WERI-Rb-1 (cell line): ENCODE results near the gene GADD45B.
"Not testable (repeated sequence)": the region's sequence is repeated elsewhere in the genome, so short reads cannot be mapped to it uniquely, and the experiment has no call there.

Experiments used
- DNase-seq: peaks from one replicate; pipeline ENCODE4 v3.0.0-alpha.2; 2020
- H3K27ac ChIP-seq: fragments of 250-450 bp; sonication (Bioruptor Pico); 2 replicates; pipeline ENCODE4 v1.5.1; 2020; ENCODE audit warnings: mild to moderate bottlenecking, moderate library complexity
- H3K27me3 ChIP-seq: fragments of 250-450 bp; sonication (Bioruptor Pico); 2 replicates; pipeline ENCODE4 v1.5.1; 2021; ENCODE audit warnings: mild to moderate bottlenecking, low read depth, moderate library complexity; ENCODE audit not compliant: insufficient read depth, severe bottlenecking
- H3K36me3 ChIP-seq: fragments of 250-450 bp; sonication (Bioruptor Pico); 2 replicates; pipeline ENCODE4 v1.5.1; 2020; ENCODE audit warnings: mild to moderate bottlenecking, moderate library complexity
- H3K4me3 ChIP-seq: 2 replicates; pipeline ENCODE4 v1.5.1; 2011; ENCODE audit warnings: low read depth, mild to moderate bottlenecking, control low read depth, low read length
- H3K9me3 ChIP-seq: fragments of 250-450 bp; sonication (Bioruptor Pico); 2 replicates; pipeline ENCODE4 v1.5.1; 2021; ENCODE audit warnings: mild to moderate bottlenecking, moderate library complexity; ENCODE audit not compliant: severe bottlenecking
- CTCF ChIP-seq: IDR thresholded peaks from 2 replicates; pipeline ENCODE4 v1.5.1; 2011; ENCODE audit warnings: low read depth, mild to moderate bottlenecking, control low read depth, inconsistent platforms, low read length

Gene GADD45B

GRCh38 chr19:2454962-2455850 is 20.7 kb upstream of the GADD45B start:
- Histone ChIP-seq H3K36me3 (peaks cover 26% of the 10 kb centered on the region), H3K9me3 (no peaks in the 10 kb centered on the region), H3K27me3 (no peaks in the 10 kb centered on the region), H3K27ac (peak overlapping the region; percentile 89), H3K4me3 (peak overlapping the region; percentile 98)
- TF ChIP-seq CTCF = no peak
- no peak for DNase-seq

GRCh38 chr19:2455851-2456570 is 19.9 kb upstream of the GADD45B start:
- Histone ChIP-seq H3K27me3 (no peaks in the 10 kb centered on the region), H3K9me3 (no peaks in the 10 kb centered on the region), H3K27ac (peak overlapping the region; percentile 89), H3K4me3 (peak overlapping the region; percentile 98), H3K36me3 (peaks cover 18% of the 10 kb centered on the region)
- no peak for TF ChIP-seq CTCF
- DNase-seq = peak; percentile 41

- Histone ChIP-seq H3K9me3 (no peaks in the 10 kb centered on the region), H3K27me3 (no peaks in the 10 kb centered on the region), H3K4me3 (peak overlapping the region; percentile 51), H3K27ac (peak overlapping the region; percentile 82), H3K36me3 (peaks cover 6% of the 10 kb centered on the region)
- no peak for DNase-seq
- no peak for TF ChIP-seq CTCF
Measured at GRCh38 chr19:2457394-2458037, 18.4 kb upstream of the GADD45B start.

DNA sequence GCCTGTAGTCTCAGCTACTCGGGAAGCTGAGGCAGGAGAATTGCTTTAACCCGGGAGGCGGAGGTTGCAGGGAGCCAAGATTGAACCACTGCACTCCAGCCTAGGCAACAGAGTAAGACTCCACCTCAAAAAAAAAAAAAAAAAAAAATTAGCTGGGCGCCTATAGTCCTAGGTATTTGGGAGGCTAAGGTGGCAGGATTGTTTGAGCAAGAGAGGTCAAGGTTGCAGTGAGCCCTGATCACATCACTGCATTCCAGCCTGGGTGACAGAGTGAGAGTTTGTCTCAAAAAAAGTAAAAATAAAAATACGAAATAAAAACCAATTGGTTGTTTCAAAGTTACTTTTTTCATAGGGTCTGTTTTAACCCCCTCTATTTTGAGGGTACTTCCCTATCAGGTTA is 17.9 kb upstream of the GADD45B start:
- Histone ChIP-seq H3K9me3 (no peaks in the 10 kb centered on the region), H3K27me3 (no peaks in the 10 kb centered on the region), H3K4me3 (no peak overlapping the region), H3K27ac (no peak overlapping the region), H3K36me3 (peaks cover 5% of the 10 kb centered on the region)
- DNase-seq = no peak
- TF ChIP-seq CTCF = no peak

DNA sequence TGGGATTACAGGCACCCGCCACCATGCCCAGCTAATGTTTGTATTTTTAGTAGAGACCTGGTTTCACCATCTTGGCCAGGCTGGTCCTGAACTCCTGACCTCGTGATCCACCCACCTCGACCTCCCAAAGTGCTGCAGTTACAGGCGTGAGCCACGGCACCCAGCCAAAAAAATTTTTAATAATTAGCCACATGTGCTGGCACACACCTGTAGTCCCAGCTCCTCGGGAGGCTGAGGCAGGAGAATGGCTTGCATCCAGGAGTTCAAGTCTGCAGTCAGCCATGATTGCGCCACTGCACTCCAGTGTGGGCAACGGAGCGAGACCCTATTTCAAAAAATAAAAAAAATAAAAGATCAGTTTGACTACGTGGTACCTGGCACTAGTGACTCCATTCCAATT is 17.2 kb upstream of the GADD45B start:
- not testable (repeated sequence) for H3K36me3 ChIP-seq, H3K9me3 ChIP-seq, H3K4me3 ChIP-seq, H3K27ac ChIP-seq, H3K27me3 ChIP-seq, DNase-seq

DNA sequence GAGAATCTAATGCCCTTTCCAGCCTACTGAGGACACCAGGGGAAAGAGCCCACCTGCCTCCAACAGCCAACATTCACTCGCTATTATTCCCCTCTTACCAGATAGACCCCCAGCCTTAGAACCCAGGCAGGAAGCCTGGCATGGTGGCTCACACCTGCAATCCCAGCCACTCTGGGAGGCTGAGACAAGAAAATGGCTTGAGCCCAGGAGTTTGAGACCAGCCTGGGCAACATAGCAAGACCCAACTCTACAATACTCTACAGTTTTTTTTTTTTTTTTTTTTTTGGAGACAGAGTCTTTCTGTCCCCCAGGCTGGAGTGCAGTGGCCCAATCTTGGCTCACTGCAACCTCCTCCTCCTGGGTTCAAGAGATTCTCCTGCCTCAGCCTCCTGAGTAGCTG is 15.7 kb upstream of the GADD45B start:
- no peaks in the 10 kb centered on the region; the same call in 1 of the 2 replicates for H3K36me3 ChIP-seq
- no peak overlapping the region for H3K27ac ChIP-seq
- H3K9me3 ChIP-seq = no peaks in the 10 kb centered on the region
- H3K4me3 ChIP-seq = no peak overlapping the region
- no peak for TF ChIP-seq CTCF
- no peak for DNase-seq
- no peaks in the 10 kb centered on the region for H3K27me3 ChIP-seq
